H1 (cell line): Measurements from ENCODE around the gene BRICD5. TPM values are rescaled to one million over a fixed set of nuclear protein-coding genes. Genes with fewer than 3 reads are reported as not detected.

ENCODE experiments used
- CTCF ChIA-PET: fragments of 300-600 bp; sonication (Branson Sonifier 250); formaldehyde crosslinking; loops from one replicate; lab custom pipeline; 2021; ENCODE audit not compliant: partially characterized antibody; lab: Charles Lee
- POLR2A ChIA-PET: fragments of 300-600 bp; sonication (Branson Sonifier 250); formaldehyde crosslinking; loops from one replicate; lab custom pipeline; 2021; ENCODE audit warnings: inconsistent platforms; ENCODE audit not compliant: partially characterized antibody; lab: Charles Lee
- DNase-seq, 2 experiments: peaks; one replicate each; pipeline versions ENCODE4 v3.0.0 to v3.0.0-alpha.2; 2010 to 2022; ENCODE audit warnings: low spot score in 2 of 2, low read depth in 1 of 2, mixed read lengths in 1 of 2
- FAIRE-seq: peaks from 2 replicates; lab custom pipeline; 2011; peaks lifted over from hg19 to GRCh38; lab: Jason Lieb, UNC
- H2AFZ ChIP-seq: 2 replicates; pipeline ENCODE4 v1.8.1; 2012; ENCODE audit warnings: low read length, inconsistent platforms
- H2AK5ac ChIP-seq: 2 replicates; pipeline ENCODE4 v1.6.1; 2013; ENCODE audit warnings: low read depth, low read length
- H2BK120ac ChIP-seq: replicated peaks from 2 replicates; pipeline ENCODE3; 2013; ENCODE audit warnings: low read depth, low read length, inconsistent platforms
- H2BK12ac ChIP-seq: 2 replicates; pipeline ENCODE4 v1.6.1; 2013; ENCODE audit warnings: low read depth, low read length
- H2BK15ac ChIP-seq: 2 replicates; pipeline ENCODE4 v1.6.1; 2013; ENCODE audit warnings: low read length
- H2BK20ac ChIP-seq: 2 replicates; pipeline ENCODE4 v1.6.1; 2013; ENCODE audit warnings: low read length
- H2BK5ac ChIP-seq: 2 replicates; pipeline ENCODE4 v1.6.1; 2013; ENCODE audit warnings: low read depth, low read length
- H3K14ac ChIP-seq: 2 replicates; pipeline ENCODE4 v1.6.1; 2013; ENCODE audit warnings: inconsistent platforms; ENCODE audit not compliant: insufficient read length
- H3K18ac ChIP-seq: 2 replicates; pipeline ENCODE4 v1.6.1; 2013; ENCODE audit warnings: low read length; ENCODE audit errors: extremely low read depth
- H3K23ac ChIP-seq: 2 replicates; pipeline ENCODE4 v1.6.1; 2013; ENCODE audit warnings: inconsistent platforms; ENCODE audit not compliant: insufficient read length
- H3K23me2 ChIP-seq: 2 replicates; pipeline ENCODE4 v1.6.1; 2013; ENCODE audit warnings: low read depth, low read length
- H3K27ac ChIP-seq: 2 replicates; pipeline ENCODE4 v1.6.1; 2011; ENCODE audit warnings: low read depth, low read length, inconsistent platforms
- H3K27me3 ChIP-seq, 4 experiments: replicated peaks in 1 of 4; 1 replicate in 1 of 4; 2 replicates in 3 of 4; pipeline versions ENCODE4 v1.6.1 to v1.8.1; 2011 to 2013; ENCODE audit warnings: low read length in 3 of 4, mild to moderate bottlenecking in 3 of 4, inconsistent platforms in 2 of 4, mixed read lengths in 2 of 4, moderate library complexity in 1 of 4; ENCODE audit not compliant: control insufficient read depth in 3 of 4, insufficient read depth in 3 of 4; ENCODE audit errors: extremely low read depth in 1 of 4
- H3K36me3 ChIP-seq, 4 experiments: 2 replicates each; pipeline versions ENCODE4 v1.6.1 to v1.8.1; 2011 to 2013; ENCODE audit warnings: mild to moderate bottlenecking in 4 of 4, low read length in 3 of 4, moderate library complexity in 2 of 4, control low read depth in 1 of 4, inconsistent platforms in 1 of 4; ENCODE audit not compliant: insufficient read depth in 4 of 4, control insufficient read depth in 2 of 4
- H3K4ac ChIP-seq: replicated peaks from 2 replicates; pipeline ENCODE3; 2013; ENCODE audit warnings: low read length, low read depth, mixed read lengths, inconsistent platforms; ENCODE audit not compliant: insufficient read length
- H3K4me1 ChIP-seq, 4 experiments: replicated peaks in 1 of 4; 1 replicate in 1 of 4; 2 replicates in 3 of 4; pipeline versions ENCODE4 v1.6.1 to v1.8.1; 2011 to 2013; ENCODE audit warnings: low read length in 3 of 4, inconsistent platforms in 2 of 4, mixed read lengths in 1 of 4; ENCODE audit not compliant: insufficient read depth in 4 of 4, control insufficient read depth in 3 of 4
- H3K4me2 ChIP-seq, 2 experiments: 2 replicates each; pipeline versions ENCODE4 v1.6.1 to v1.8.1; 2011 to 2013; ENCODE audit warnings: low read depth in 2 of 2, low read length in 2 of 2, control low read depth in 1 of 2, inconsistent platforms in 1 of 2, mild to moderate bottlenecking in 1 of 2; ENCODE audit not compliant: insufficient read depth in 1 of 2
- H3K4me3 ChIP-seq, 4 experiments: fragments of 200-600, 300-600 bp in 1 of 4; sonication (generic), shearing (Covaris generic), sonication (Bioruptor Twin) in 1 of 4; 2 replicates each; pipeline versions ENCODE4 v1.5.1 to v1.8.1; 2011 to 2016; ENCODE audit warnings: low read length in 4 of 4, low read depth in 3 of 4, control low read depth in 2 of 4, inconsistent platforms in 2 of 4, mild to moderate bottlenecking in 2 of 4, mixed read lengths in 1 of 4, moderate library complexity in 1 of 4; ENCODE audit not compliant: insufficient read depth in 2 of 4; ENCODE audit errors: extremely low read depth in 1 of 4
- H3K56ac ChIP-seq: replicated peaks from 2 replicates; pipeline ENCODE3; 2013; ENCODE audit warnings: low read depth, mild to moderate bottlenecking, mixed read lengths, low read length, inconsistent platforms; ENCODE audit not compliant: insufficient read length
- H3K79me1 ChIP-seq: 2 replicates; pipeline ENCODE4 v1.6.1; 2013; ENCODE audit warnings: low read depth, low read length, control low read depth
- H3K79me2 ChIP-seq, 2 experiments: 2 replicates each; pipeline versions ENCODE4 v1.6.1 to v1.8.1; 2012 to 2013; ENCODE audit warnings: low read length in 2 of 2, mild to moderate bottlenecking in 2 of 2, inconsistent platforms in 1 of 2; ENCODE audit not compliant: insufficient read depth in 2 of 2, control insufficient read depth in 1 of 2
- H3K9ac ChIP-seq, 4 experiments: replicated peaks in 1 of 4; 1 replicate in 1 of 4; 2 replicates in 3 of 4; pipeline versions ENCODE4 v1.6.1 to v1.8.1; 2011 to 2013; ENCODE audit warnings: low read depth in 3 of 4, low read length in 3 of 4, control low read depth in 2 of 4, mild to moderate bottlenecking in 2 of 4, moderate library complexity in 2 of 4, inconsistent platforms in 1 of 4; ENCODE audit errors: extremely low read depth in 1 of 4
- H3K9me3 ChIP-seq, 2 experiments: 2 replicates each; pipeline versions ENCODE4 v1.6.1 to v1.8.1; 2012 to 2013; ENCODE audit warnings: mild to moderate bottlenecking in 2 of 2, moderate library complexity in 2 of 2, control low read depth in 1 of 2, inconsistent platforms in 1 of 2, low read depth in 1 of 2, low read length in 1 of 2, mixed read lengths in 1 of 2; ENCODE audit not compliant: insufficient read depth in 2 of 2
- H4K20me1 ChIP-seq, 2 experiments: replicated peaks in 1 of 2; 2 replicates each; pipeline versions ENCODE3 to v1.8.1; 2011 to 2013; ENCODE audit warnings: inconsistent platforms in 2 of 2, low read length in 2 of 2, mild to moderate bottlenecking in 1 of 2; ENCODE audit not compliant: insufficient read depth in 2 of 2, control insufficient read depth in 1 of 2
- H4K5ac ChIP-seq: 2 replicates; pipeline ENCODE4 v1.6.1; 2013; ENCODE audit warnings: low read length, low read depth, mixed read lengths, inconsistent platforms; ENCODE audit not compliant: insufficient read length
- H4K8ac ChIP-seq: 2 replicates; pipeline ENCODE4 v1.8.0; 2013; ENCODE audit warnings: mild to moderate bottlenecking, moderate library complexity, low read length, inconsistent platforms; ENCODE audit not compliant: insufficient read depth; ENCODE audit errors: extremely low read depth
- H4K91ac ChIP-seq: replicated peaks from 2 replicates; pipeline ENCODE3; 2013; ENCODE audit warnings: low read length, mixed read lengths, inconsistent platforms; ENCODE audit not compliant: insufficient read length
- CREB1 ChIP-seq: IDR thresholded peaks from 2 replicates; pipeline ENCODE4 v1.6.1; 2012; ENCODE audit warnings: inconsistent platforms
- GTF2F1 ChIP-seq: IDR thresholded peaks from 2 replicates; pipeline ENCODE4 v1.6.1; 2012; ENCODE audit warnings: low read depth, low read length, improper control_type of control experiment, borderline replicate concordance
- NRF1 ChIP-seq: IDR thresholded peaks from 2 replicates; pipeline ENCODE4 v1.6.1; 2011; ENCODE audit warnings: mild to moderate bottlenecking, low read depth, low read length, improper control_type of control experiment
- POLR2A ChIP-seq, 2 experiments: IDR thresholded peaks; 1 replicate in 1 of 2; 2 replicates in 1 of 2; pipeline ENCODE4 v1.6.1; 2011; ENCODE audit warnings: low read depth in 2 of 2, low read length in 2 of 2, mild to moderate bottlenecking in 2 of 2; ENCODE audit errors: control extremely low read depth in 1 of 2
- RFX5 ChIP-seq: IDR thresholded peaks from 2 replicates; pipeline ENCODE4 v1.6.1; 2011; ENCODE audit warnings: low read depth, low read length, improper control_type of control experiment, borderline replicate concordance
- WGBS, 2 experiments: shearing (Covaris generic) in 1 of 2; methylation state at CpG; one replicate each; pipeline versions ENCODE4 v1.1.6 to v1.1.7; 2013 to 2015; ENCODE audit warnings: low lambda C conversion rate in 2 of 2, mixed read lengths in 2 of 2, inconsistent platforms in 1 of 2, low coverage in 1 of 2, missing lambda C conversion rate in 1 of 2; ENCODE audit not compliant: insufficient replicate concordance in 2 of 2, insufficient coverage in 1 of 2, insufficient read length in 1 of 2; ENCODE audit errors: extremely low coverage in 1 of 2, missing lambda C conversion rate in 1 of 2; 5-methylcytosine and 5-hydroxymethylcytosine counted together
- polyA plus RNA-seq, 7 experiments: library from polyadenylated mRNA; depleted of rRNA in 3 of 7; stranded (reverse) in 5 of 7; unstranded in 2 of 7; fragments of >200 nt in 5 of 7; fragments of 200-250 nt in 2 of 7; gene quantifications; 1 replicate in 5 of 7; 2 replicates in 1 of 7; 4 replicates in 1 of 7; pipeline versions ENCODE4 v1.2.1 to v1.2.3, GENCODE V29; 2011 to 2013; ENCODE audit warnings: missing spikeins in 2 of 7, mixed read lengths in 2 of 7
- total RNA-seq: library from RNA; stranded (reverse); fragmentation: NEBNext Ultra II Directional; extraction: Animal tissue kit (Norgen Biotek cat#: 25700); gene quantifications from 2 replicates; pipeline ENCODE4 v1.2.1, GENCODE V29; 2021

BRICD5 gene
- total and polyA plus RNA-seq, 2 of the 8 experiments (the other 6 are each of a cell fraction or from before 2014, with no cell fraction given) = 8.5 to 14.2 TPM

DNA sequence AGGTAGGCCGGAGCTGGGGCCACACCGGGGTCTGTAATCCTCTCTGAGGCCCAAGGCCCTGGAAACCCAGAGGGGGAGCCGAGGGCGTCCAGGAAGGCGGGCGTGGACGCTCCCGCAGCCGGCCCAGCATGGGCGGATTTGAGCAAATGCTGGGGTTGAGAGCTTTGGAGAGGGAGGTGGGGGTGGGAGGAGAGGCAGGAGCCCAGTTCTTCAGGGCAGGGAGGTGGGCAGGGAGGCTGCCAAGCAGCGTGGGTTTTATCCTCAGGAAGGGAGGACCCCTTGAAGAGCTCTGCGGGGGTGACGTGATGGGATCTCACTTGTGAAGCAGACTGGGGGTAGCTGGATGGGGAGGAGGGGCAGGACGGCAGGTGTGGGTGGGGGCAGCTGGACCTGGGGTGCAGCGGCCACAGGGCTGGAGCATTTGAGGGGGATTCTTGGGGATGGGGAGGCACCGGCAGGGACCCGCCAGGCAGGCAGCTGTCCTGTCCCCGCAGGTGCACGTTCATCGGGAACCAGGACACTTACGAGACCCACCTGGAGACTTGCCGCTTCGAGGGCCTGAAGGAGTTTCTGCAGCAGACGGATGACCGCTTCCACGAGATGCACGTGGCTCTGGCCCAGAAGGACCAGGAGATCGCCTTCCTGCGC lies 37.9 kb downstream of the BRICD5 start:
- POLR2A ChIA-PET = interaction anchor here (0.8 to 13.5 kb wide), 11 partner anchors 8 to 145 kb away, joined by 3 to 312 read pairs (median 3); partner anchors contain the start of genes MLST8 and TRAF7
- H3K9me3 ChIP-seq = no peaks in the 10 kb centered on the region
- no peak overlapping the region for H3K4me3 ChIP-seq
- peaks cover 24 to 68% (median 42%) of the 10 kb centered on the region in 4 experiments for H3K36me3 ChIP-seq
- no peak overlapping the region for H2BK5ac ChIP-seq
- peaks cover 2 to 32% of the 10 kb centered on the region in 2 experiments for H4K20me1 ChIP-seq
- FAIRE-seq (no peak), DNase-seq (no peak)
- no peak overlapping the region for H4K91ac ChIP-seq
- H2BK12ac ChIP-seq = no peak overlapping the region
- no peak overlapping the region for H2AK5ac ChIP-seq
- no peak overlapping the region for H2BK120ac ChIP-seq
- no peak overlapping the region for H4K5ac ChIP-seq
- 93% methylated on average over 22 of the region's 29 CpGs; no CpG with 5 or more reads in 1 of the 2 experiments for WGBS, 2 experiments
- H2BK15ac ChIP-seq = no peak overlapping the region
- H3K56ac ChIP-seq = no peak overlapping the region
- H4K8ac ChIP-seq = no peak overlapping the region
- no peaks in the 10 kb centered on the region; a peak in 1 of 7 replicates for H3K4me1 ChIP-seq
- H3K27me3 ChIP-seq = no peaks in the 10 kb centered on the region
- CTCF ChIA-PET = no interaction called here
- H3K4me2 ChIP-seq = no peak overlapping the region
- 0 out of 2 replicates have a peak, but pooled peaks cover 2% of the 10 kb centered on the region for H3K79me1 ChIP-seq
- no peak overlapping the region for H2BK20ac ChIP-seq
- no peak overlapping the region for H2AFZ ChIP-seq
- H3K79me2 ChIP-seq = no peaks in the 10 kb centered on the region
- H3K14ac ChIP-seq = no peak overlapping the region
- H3K18ac ChIP-seq = no peak overlapping the region
- no peaks in the 10 kb centered on the region for H3K23me2 ChIP-seq
- H3K27ac ChIP-seq = no peak overlapping the region
- H3K9ac ChIP-seq = no peak overlapping the region
- H3K23ac ChIP-seq = no peak overlapping the region
- no peak overlapping the region for H3K4ac ChIP-seq
- TF ChIP-seq POLR2A (IDR thresholded peaks at IDR 0.05; ENCODE audit: control extremely low read depth in 1 of 2, low read depth in 2 of 2, low read length in 2 of 2) (no peak), NRF1 (no peak), GTF2F1 (no peak), CREB1 (no peak), RFX5 (no peak)
